AG09309 (cell line): ENCODE data around the gene PAM16.
A peak's percentile ranks its signal among the peaks of the same experiment; 100 is the strongest.

Source experiments
- DNase-seq: peaks from one replicate; pipeline ENCODE4 v3.0.0-alpha.2; 2010; ENCODE audit warnings: low read depth
- H3K4me3 ChIP-seq: 2 replicates; pipeline ENCODE4 v1.5.1; 2011; ENCODE audit warnings: mild to moderate bottlenecking, low read depth, low read length, moderate library complexity; ENCODE audit not compliant: control insufficient read depth
- CTCF ChIP-seq: IDR thresholded peaks from 2 replicates; pipeline ENCODE4 v1.5.1; 2011; ENCODE audit warnings: mild to moderate bottlenecking, low read depth, low read length, inconsistent platforms; ENCODE audit not compliant: insufficient read depth, control insufficient read depth; ENCODE audit errors: missing control alignments

Gene PAM16

GRCh38 chr16:4358236-4358635 lies 7.1 kb upstream of the PAM16 start:
- H3K4me3 ChIP-seq, result no peak overlapping the region
- TF ChIP-seq CTCF, result no peak
- DNase-seq, result no peak

- TF ChIP-seq CTCF, result no peak
- H3K4me3 ChIP-seq, result no peak overlapping the region
- DNase-seq, result no peak
Observed at GRCh38 chr16:4356820-4357219, 5.7 kb upstream of the PAM16 start.

GRCh38 chr16:4354512-4355409 lies 3.6 kb upstream of the PAM16 start:
- no peak for DNase-seq
- TF ChIP-seq CTCF, result no peak
- H3K4me3 ChIP-seq, result no peak overlapping the region

DNA sequence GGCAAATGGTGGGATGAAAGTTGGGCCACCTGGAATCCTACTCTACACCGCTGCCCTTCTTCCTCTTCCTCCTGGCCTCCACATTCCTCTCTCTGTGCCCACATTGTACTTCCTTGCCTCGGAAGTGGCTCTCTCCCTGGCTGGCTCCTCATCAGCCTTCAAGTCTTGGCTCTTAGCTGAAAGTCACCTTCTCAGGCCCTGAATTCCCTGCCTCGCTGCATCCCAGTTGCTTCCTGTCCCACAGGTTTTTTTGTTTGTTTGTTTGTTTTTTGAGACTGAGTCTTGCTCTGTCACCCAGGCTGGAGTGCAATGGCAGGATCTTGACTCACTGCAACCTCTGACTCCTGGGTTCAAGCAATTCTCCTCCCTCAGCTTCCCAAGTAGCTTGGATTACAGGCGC lies 2.6 kb upstream of the PAM16 start:
- H3K4me3 ChIP-seq, result no peak overlapping the region
- no peak for TF ChIP-seq CTCF
- no peak for DNase-seq

GRCh38 chr16:4352843-4353242 lies 1.7 kb upstream of the PAM16 start:
- no peak for DNase-seq
- no peak overlapping the region for H3K4me3 ChIP-seq
- TF ChIP-seq CTCF, result no peak

GRCh38 chr16:4351880-4352279 lies 759 bp upstream of the PAM16 start:
- no peak for DNase-seq
- H3K4me3 ChIP-seq, result no peak overlapping the region
- TF ChIP-seq CTCF, result no peak

DNA sequence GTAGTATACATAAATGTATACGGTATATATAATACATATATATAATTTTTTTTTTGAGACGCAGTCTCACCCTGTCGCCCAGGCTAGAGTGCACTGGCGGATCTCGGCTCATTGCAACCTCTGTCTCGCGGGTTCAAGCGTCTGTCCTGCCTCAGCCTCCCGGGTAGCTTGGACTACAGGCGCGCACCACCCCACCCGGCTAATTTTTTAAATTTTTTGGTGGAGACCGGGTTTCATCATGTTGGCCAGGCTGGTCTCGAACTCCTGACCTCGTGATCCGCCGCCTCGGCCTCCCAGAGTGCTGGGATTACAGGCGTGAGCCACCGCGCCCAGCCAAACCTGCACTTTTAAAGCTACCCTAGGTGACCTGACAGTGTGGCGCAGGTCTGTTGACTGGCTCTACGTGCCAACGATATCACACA lies 745 bp downstream of the PAM16 start:
- no peak for DNase-seq
- no peak for TF ChIP-seq CTCF
- H3K4me3 ChIP-seq, result peak overlapping the region; percentile 54
